ENCODE measurements around the gene USP40. TPM values are rescaled to one million over a fixed set of nuclear protein-coding genes. Genes with fewer than 3 reads are reported as not detected.

Gene USP40
- total and polyA plus RNA-seq, 10 of the 15 experiments (the other 5 are each of a cell fraction or from before 2014, with no cell fraction given), result 3.4 to 20.8 (median 15.2) TPM

- FAIRE-seq (no peak), ATAC-seq (no peak), DNase-seq (ENCODE audit: low read depth, low spot score) (no peak)
- WGBS (ENCODE audit: insufficient coverage, insufficient replicate concordance, low lambda C conversion rate, missing lambda C conversion rate), result 98% methylated on average over 15 of the region's 15 CpGs
- no peak overlapping the region for H2AFZ ChIP-seq (ENCODE audit: control insufficient read depth, low read depth, low read length)
- no TSS peak for BruUV-seq (replicated peaks)
- CTCF ChIA-PET, result interaction anchor here (1.1 to 3.3 kb wide), 4 partner anchors 9 to 34 kb away, joined by 3 to 14 read pairs (median 4); no protein-coding TSS in a partner anchor
- no peak overlapping the region for H3K27ac ChIP-seq (ENCODE audit: control insufficient read depth, insufficient read depth)
- POLR2A ChIA-PET, result interaction anchor here (0.6 kb wide), 1 partner anchor 52 kb away, joined by 6 read pairs; no protein-coding TSS in a partner anchor
- SMC1A ChIA-PET (ENCODE audit: uncharacterized antibody, unreplicated experiment), result interaction anchor here (1.0 to 2.8 kb wide), 3 partner anchors 20 to 34 kb away, joined by 3 to 12 read pairs (median 4); no protein-coding TSS in a partner anchor
- in situ Hi-C loops (cut with MboI), result no loop called here
- H3K4me1 ChIP-seq (ENCODE audit: control insufficient read depth, insufficient read depth, low read length), result peaks cover 5% of the 10 kb centered on the region
- no peak overlapping the region for H3K4me3 ChIP-seq
- no peaks in the 10 kb centered on the region for H3K27me3 ChIP-seq (replicated peaks in 1 of 2; ENCODE audit: control insufficient read depth in 2 of 2, insufficient read depth in 2 of 2, low read length in 1 of 2)
- no peaks in the 10 kb centered on the region for H3K9me3 ChIP-seq (replicated peaks; ENCODE audit: control insufficient read depth, insufficient read depth, low read length)
- H3K79me2 ChIP-seq (ENCODE audit: control insufficient read depth, insufficient read depth, low read length), result no peaks in the 10 kb centered on the region
- H3K36me3 ChIP-seq (ENCODE audit: control insufficient read depth in 2 of 2, insufficient read depth in 2 of 2, low read length in 1 of 2), result peaks cover 31 to 40% of the 10 kb centered on the region in 2 experiments
- RAD21 ChIA-PET (ENCODE audit: unreplicated experiment), result no interaction called here
- no peaks in the 10 kb centered on the region; the same call in 1 of the 2 replicates for H4K20me1 ChIP-seq (ENCODE audit: control insufficient read depth, insufficient read depth)
- H3K9ac ChIP-seq (ENCODE audit: control insufficient read depth, insufficient read depth, low read length), result no peak overlapping the region
- no peak for TF ChIP-seq KDM1A (IDR thresholded peaks at IDR 0.05; ENCODE audit: borderline replicate concordance)
- TF ChIP-seq SREBF1 (IDR thresholded peaks at IDR 0.05; ENCODE audit: low read length), result no peak
- no peak for TF ChIP-seq ZNF622 (IDR thresholded peaks at IDR 0.05)
- no peak for TF ChIP-seq SIN3A (IDR thresholded peaks at IDR 0.05; ENCODE audit: low read depth, low read length)
- TF ChIP-seq CEBPB (IDR thresholded peaks at IDR 0.05; ENCODE audit: borderline replicate concordance in 1 of 2, low read depth in 2 of 2, low read length in 2 of 2), result no peak
- no peak for TF ChIP-seq STAT3 (IDR thresholded peaks at IDR 0.05; ENCODE audit: low read depth, low read length)
- no peak for TF ChIP-seq LARP7 (IDR thresholded peaks at IDR 0.05)
- TF ChIP-seq, protein P1, sequence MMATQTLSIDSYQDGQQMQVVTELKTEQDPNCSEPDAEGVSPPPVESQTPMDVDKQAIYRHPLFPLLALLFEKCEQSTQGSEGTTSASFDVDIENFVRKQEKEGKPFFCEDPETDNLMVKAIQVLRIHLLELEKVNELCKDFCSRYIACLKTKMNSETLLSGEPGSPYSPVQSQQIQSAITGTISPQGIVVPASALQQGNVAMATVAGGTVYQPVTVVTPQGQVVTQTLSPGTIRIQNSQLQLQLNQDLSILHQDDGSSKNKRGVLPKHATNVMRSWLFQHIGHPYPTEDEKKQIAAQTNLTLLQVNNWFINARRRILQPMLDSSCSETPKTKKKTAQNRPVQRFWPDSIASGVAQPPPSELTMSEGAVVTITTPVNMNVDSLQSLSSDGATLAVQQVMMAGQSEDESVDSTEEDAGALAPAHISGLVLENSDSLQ (IDR thresholded peaks at IDR 0.05), result no peak
- TF ChIP-seq NKRF (conservative IDR thresholded peaks at IDR 0.05), result no peak
- TF ChIP-seq FOXM1 (IDR thresholded peaks at IDR 0.05; ENCODE audit: low read depth, low read length), result no peak
- no peak for TF ChIP-seq HCFC1 (IDR thresholded peaks at IDR 0.05; ENCODE audit: low read length)
- no peak for TF ChIP-seq ZSCAN29 (IDR thresholded peaks at IDR 0.05)
- no peak for TF ChIP-seq MTA3 (IDR thresholded peaks at IDR 0.05; ENCODE audit: borderline replicate concordance, low read length)
- no peak for TF ChIP-seq HSF1 (IDR thresholded peaks at IDR 0.05; ENCODE audit: low read depth, low read length)
- TF ChIP-seq WRNIP1 (IDR thresholded peaks at IDR 0.05; ENCODE audit: borderline replicate concordance, low read depth, low read length), result no peak
- no peak for TF ChIP-seq MYB (IDR thresholded peaks at IDR 0.05; ENCODE audit: borderline replicate concordance, low read depth, low read length)
- no peak for TF ChIP-seq POU2F2 (IDR thresholded peaks at IDR 0.05; ENCODE audit: borderline replicate concordance, low read depth, low read length)
- no peak for TF ChIP-seq JUND (IDR thresholded peaks at IDR 0.05; ENCODE audit: low read depth, low read length)
- intact Hi-C loops (cut with micrococcal nuclease; ENCODE audit: unreplicated experiment), result no loop called here
- H3K4me2 ChIP-seq (ENCODE audit: control insufficient read depth, insufficient read depth), result no peak overlapping the region
Observed at GRCh38 chr2:233438573-233439147, 127.9 kb downstream of the USP40 start.

Data from GM12878 (cell line).